Kasumi-1 (cell line): ENCODE results near the gene NAV2.
"Not testable (repeated sequence)": the region's sequence is repeated elsewhere in the genome, so short reads cannot be mapped to it uniquely, and the experiment has no call there.

Source experiments
- DNase-seq, 2 experiments: peaks; one replicate each; lab custom pipeline; 2025; lab: John Stamatoyannopoulos, UW

The NAV2 gene

GRCh38 chr11:19891022-19891421 lies 178.4 kb downstream of the NAV2 start:
- DNase-seq: no peak

- no peak for DNase-seq
Measured at GRCh38 chr11:19892387-19892786, 179.8 kb downstream of the NAV2 start.

GRCh38 chr11:19892876-19893275 lies 180.2 kb downstream of the NAV2 start:
- DNase-seq: no peak

- DNase-seq: no peak
Measured at GRCh38 chr11:19894404-19894803, 181.8 kb downstream of the NAV2 start.

- not testable (repeated sequence) for DNase-seq
Measured at GRCh38 chr11:19895037-19895436, 182.4 kb downstream of the NAV2 start.

- DNase-seq: no peak
Measured at GRCh38 chr11:19895776-19896175, 183.1 kb downstream of the NAV2 start.

GRCh38 chr11:19903620-19904069 lies 191.0 kb downstream of the NAV2 start:
- peak; percentile 44 to 50 for DNase-seq

GRCh38 chr11:19905280-19905853 lies 192.7 kb downstream of the NAV2 start:
- peak; percentile 5 to 25 for DNase-seq

GRCh38 chr11:19906126-19906525 lies 193.5 kb downstream of the NAV2 start:
- no peak for DNase-seq

- DNase-seq: no peak
Measured at GRCh38 chr11:19907008-19907579, 194.5 kb downstream of the NAV2 start.

GRCh38 chr11:19907839-19908238 lies 195.2 kb downstream of the NAV2 start:
- DNase-seq: no peak

- DNase-seq: no peak
Measured at GRCh38 chr11:19910931-19911330, 198.3 kb downstream of the NAV2 start.

- DNase-seq: no peak
Measured at GRCh38 chr11:19912115-19912957, 199.7 kb downstream of the NAV2 start.

- DNase-seq: no peak
Measured at GRCh38 chr11:19912958-19913892, 200.6 kb downstream of the NAV2 start.

- no peak for DNase-seq
Measured at GRCh38 chr11:19913893-19914249, 201.2 kb downstream of the NAV2 start.

GRCh38 chr11:19915808-19916207 lies 203.2 kb downstream of the NAV2 start:
- DNase-seq: no peak

- no peak for DNase-seq
Measured at GRCh38 chr11:19917069-19917468, 204.4 kb downstream of the NAV2 start.

GRCh38 chr11:19918302-19919049 lies 205.8 kb downstream of the NAV2 start:
- no peak for DNase-seq

- DNase-seq: no peak
Measured at GRCh38 chr11:19919050-19919561, 206.5 kb downstream of the NAV2 start.

GRCh38 chr11:19920982-19921381 lies 208.3 kb downstream of the NAV2 start:
- DNase-seq: no peak
